Hippocampal formation (tissue), 2 donors: ENCODE data around the gene AP3M1.

ENCODE experiments used
- DNase-seq, 2 donors: peaks; one replicate each; lab custom pipeline; 2025; lab: John Stamatoyannopoulos, UW

The AP3M1 gene

DNA sequence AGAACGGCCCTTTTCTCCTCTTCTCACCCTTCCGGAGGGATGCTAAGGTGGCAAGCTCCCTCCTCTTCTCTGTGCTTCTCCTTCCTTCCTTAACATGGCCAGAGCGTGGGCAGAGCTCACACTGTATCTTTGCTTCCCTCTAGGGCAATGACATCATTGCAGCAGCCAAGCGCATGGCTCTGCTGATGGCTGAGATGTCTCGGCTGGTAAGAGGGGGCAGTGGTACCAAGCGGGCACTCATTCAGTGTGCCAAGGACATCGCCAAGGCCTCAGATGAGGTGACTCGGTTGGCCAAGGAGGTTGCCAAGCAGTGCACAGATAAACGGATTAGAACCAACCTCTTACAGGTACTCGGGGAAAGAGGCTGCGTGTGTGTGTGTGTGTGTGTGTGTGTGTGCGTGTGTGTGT is 36.6 kb downstream of the AP3M1 start:
- DNase-seq = peak in 1 of 2 donors; percentile 13

DNA sequence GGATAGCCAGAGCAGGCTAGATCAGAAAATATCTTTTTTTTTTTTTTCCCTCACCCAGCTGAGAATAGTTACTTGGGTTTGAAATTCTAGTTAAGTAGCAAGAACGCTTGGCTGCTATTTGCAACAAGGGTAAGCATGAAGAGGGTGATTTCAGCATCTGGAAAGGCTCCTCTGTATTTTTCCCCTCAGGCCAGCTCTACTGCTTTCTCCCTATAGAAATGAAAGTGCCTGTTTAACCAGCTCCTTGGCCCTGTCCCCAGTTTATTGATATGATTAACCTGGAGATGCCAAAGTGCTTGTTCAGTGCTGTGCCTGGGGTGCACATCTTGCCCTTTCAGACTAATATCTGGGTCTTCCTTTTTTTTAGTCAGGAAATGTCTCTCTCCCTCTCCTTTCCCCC is 37.1 kb downstream of the AP3M1 start:
- DNase-seq = no peak

DNA sequence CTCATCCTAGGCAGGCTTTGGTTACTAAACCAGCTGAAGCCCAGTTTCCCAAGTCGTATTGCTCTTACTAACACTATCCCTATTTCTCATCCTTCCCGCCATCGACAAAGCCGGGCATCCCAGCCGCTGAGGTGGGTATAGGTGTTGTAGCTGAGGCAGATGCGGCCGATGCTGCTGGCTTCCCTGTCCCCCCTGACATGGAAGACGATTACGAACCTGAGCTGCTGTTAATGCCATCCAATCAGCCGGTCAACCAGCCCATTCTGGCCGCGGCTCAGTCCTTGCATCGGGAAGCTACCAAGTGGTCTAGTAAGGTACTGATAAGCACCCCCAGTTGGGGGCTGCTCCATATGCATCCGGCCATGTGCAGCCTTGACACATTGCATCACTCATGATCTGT is 38.8 kb downstream of the AP3M1 start:
- no peak for DNase-seq

DNA sequence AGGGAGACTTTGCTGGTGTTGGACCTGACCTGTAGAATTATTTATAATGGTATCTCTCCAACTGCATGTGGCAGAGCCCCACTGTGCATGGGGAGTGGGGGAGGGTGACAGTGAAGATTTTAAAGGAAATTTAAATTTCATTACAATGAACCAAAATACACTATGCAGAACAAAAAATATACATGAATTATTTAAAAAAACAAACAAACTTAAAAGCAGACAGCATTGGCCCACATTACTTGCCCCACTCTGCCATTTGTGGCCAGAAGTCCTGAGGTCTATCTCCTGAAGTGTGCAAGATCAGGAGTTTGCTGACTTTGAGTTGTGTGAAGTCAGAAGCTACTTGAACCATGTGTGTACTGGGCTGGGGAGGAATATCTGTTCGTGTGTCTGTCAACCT is 40.5 kb downstream of the AP3M1 start:
- no peak for DNase-seq

DNA sequence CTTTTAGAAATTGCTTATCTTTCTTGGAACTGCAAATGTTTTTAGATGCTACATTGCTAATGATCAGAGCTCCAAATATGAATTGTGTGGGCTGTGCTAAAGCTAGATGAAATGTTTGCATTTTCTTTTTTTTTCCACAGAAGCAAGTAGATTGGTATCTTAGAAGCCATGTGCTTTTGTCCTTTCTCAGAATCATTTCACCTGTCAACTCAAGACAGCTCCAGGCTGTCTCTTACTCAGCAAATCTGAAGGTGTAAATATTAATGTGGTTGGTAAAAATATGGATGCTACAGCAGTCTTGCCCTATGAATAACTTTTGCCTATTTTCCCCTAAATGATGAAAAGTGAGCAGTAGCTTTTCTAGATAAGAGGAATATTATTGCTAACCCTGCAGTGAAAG is 41.2 kb downstream of the AP3M1 start:
- DNase-seq = no peak

DNA sequence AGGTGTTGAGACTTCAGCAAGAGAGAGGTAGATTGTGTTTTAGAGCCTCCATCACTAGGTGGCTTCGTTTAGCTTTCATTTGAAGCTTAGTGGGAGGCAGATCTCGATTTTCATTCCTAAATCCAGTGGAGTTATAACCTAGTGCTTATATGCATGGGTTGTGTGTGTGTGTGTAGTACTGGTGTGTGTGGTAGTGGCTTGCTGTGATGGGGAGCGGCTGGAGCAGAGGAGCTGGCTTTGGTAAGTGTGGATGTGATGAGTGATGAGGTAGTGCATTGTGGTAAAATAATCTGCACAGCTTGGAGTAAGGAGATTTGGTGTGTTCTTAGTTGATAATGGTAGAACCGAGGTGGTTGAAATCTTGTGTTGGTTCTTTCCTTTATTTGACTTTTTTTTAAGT is 43.2 kb downstream of the AP3M1 start:
- DNase-seq = no peak

DNA sequence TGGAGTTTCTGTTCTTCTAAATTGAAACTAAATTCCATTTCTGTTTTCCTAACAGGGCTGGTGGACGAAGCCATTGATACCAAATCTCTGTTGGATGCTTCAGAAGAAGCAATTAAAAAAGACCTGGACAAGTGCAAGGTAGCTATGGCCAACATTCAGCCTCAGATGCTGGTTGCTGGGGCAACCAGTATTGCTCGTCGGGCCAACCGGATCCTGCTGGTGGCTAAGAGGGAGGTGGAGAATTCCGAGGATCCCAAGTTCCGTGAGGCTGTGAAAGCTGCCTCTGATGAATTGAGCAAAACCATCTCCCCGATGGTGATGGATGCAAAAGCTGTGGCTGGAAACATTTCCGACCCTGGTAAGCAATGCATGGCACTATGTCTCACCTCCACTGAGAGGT is 45.6 kb downstream of the AP3M1 start:
- DNase-seq = no peak

DNA sequence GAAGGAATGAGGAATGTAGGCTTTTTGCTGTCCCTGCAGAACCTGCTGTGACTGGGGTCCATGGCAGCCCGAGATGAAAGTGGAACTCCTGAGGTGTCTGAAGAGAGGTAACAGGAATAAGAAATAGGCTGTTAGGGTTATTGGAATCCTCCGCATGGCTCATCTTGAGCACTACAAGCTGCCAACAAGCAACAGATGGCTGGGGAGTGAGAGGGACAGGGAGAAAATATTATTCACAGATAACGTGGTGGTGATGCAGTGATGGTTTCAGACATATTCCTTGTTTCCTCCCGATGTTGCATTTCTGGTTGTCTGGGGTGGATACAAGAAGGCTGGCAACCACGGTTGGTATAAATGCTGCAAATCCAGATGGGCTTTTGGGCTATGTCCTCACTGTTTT is 46.1 kb downstream of the AP3M1 start:
- DNase-seq = no peak

DNA sequence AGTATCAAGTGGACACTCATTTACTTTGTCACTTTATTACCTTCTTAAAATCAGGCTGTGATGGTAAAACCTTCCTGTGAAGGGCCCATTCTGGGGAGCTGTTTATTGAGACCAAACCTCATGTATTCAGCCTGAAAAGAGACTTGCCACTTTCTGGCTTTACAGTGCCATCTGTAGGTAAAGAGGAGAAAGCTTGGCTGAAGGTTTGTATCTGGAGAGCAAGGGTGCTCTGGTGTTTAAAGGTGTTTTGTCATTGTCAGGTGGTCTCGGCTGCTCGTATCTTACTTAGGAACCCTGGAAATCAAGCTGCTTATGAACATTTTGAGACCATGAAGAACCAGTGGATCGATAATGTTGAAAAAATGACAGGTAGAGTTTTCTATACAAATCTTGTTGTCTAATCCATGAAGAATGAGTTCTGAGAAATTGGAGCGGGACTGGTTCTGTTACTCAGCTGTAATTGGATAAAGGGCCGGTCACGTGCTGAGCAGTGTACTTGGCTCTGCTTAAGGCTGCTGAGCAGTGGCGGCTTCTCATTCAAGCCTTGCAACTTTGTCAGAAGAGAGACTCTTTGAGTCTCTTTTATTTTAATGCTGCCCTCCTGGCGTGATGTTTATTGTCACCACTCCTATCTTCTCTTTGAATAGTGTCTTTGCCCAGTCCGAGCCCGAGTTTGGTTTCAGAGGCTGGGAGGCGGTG is 46.9 kb downstream of the AP3M1 start:
- DNase-seq = no peak

DNA sequence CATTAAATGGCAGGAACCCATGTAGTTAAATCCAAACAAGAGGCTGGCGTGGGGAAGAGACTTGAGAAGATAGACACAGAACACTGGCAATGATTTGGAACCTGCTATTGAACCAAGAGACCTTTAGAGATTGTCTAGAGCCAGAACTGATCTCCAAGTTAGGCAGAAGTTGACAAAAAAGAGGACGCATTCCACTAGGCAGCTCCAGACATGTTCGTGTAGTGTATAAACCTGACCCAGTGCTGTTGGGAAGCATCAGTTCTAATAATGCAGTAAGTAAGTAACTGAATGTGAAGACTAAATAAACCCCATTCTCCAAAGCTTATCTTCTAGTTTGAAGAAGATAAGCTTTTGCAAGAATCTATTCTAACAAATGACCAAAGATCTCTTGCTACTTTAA is 50.8 kb downstream of the AP3M1 start:
- no peak for DNase-seq

DNA sequence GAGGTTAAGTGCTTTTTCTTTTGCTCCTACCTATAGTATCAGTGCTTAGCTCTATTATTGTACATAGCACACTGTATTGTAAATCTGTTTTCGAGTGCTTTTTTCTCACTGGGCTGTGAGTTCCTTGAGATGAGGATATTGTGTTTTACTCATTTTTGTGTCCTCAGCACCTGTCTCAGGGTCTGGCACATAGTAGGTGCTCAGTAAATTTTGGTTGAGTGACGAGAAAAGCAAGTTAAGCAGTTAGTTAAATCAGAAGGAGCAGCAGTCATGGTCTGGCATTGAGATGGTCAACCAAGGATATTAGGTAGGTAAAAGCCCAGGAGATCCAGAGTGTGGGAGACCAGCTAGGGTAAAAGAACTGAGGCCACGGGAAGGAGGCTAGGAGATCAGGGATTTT is 51.2 kb downstream of the AP3M1 start:
- DNase-seq = no peak

DNA sequence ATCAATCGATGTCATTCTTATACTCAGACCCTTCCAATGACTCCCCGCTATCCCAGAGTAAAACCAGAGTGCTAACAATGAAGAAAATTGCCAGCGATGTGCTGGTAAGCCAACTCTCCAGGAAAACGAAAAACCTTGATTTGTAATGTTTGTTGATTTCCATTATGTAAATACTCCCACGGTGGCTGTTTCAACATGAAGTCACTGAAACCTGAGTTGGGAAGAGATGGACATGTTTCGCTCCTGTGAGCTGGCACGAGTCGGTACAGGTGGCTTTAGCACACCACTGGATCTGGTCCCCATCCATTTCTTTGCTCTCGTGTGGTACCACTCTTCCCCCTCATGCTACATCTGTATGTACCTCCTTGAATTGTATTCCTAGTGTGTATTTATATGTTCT is 52.9 kb downstream of the AP3M1 start:
- no peak for DNase-seq

DNA sequence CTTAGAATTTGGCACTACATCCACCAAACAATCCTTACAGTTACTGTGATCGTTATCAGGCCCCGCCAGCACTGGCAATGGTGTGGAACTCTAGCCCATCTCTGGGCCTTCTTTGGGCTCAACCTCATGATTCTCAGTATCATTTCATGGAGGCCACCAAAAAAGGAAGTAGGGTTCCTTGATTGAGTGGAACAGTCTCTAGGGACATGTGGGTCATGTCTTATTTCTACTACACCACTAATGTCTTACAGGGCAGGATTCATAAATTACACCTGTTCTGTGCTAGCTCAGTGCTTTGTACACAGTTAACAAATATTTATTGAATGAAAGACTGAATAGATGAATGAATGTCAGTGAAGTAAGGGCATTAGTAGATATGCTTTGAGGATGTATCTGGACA is 53.9 kb downstream of the AP3M1 start:
- DNase-seq = no peak

DNA sequence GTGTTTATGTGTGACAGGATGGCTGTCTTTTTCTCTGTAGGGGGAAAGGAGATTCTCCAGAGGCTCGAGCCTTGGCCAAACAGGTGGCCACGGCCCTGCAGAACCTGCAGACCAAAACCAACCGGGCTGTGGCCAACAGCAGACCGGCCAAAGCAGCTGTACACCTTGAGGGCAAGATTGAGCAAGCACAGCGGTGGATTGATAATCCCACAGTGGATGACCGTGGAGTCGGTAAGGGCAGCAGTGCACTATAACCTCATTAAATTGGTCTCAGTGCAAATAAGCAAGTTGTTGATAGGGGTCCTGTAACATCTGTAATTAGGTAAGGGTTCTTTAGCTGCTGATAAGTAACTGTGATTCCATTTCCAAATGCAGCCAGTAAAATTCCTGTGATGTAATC is 56.4 kb downstream of the AP3M1 start:
- no peak for DNase-seq

DNA sequence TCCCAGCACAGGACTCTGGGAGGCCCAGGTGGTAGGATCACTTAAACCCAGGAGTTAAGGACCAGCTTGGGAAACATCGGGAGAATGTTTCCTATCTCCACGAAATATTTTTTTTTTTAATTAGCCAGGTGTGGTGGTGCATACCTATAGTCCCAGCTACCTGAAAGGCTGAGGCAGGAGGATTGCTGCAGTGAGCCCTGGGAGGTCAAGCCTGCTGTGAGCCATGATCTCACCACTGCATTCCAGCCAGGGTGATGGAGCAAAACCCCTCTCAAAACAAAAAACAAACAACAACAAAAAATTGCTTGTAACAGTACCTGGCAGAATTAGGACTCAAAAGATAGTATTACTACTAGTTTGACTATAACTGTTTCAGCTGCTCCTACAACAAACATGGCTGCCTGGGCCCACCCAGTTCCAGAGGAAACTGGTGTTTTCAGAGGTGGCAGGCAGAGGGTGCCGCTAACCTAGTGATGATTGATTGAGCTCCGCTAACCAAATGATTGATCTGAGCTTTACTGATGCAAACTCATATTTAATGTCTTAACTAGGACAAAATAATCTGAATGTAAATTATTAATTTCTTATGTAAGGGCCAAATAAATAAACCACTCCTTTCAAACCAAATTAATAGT is 57.0 kb downstream of the AP3M1 start:
- DNase-seq = no peak

DNA sequence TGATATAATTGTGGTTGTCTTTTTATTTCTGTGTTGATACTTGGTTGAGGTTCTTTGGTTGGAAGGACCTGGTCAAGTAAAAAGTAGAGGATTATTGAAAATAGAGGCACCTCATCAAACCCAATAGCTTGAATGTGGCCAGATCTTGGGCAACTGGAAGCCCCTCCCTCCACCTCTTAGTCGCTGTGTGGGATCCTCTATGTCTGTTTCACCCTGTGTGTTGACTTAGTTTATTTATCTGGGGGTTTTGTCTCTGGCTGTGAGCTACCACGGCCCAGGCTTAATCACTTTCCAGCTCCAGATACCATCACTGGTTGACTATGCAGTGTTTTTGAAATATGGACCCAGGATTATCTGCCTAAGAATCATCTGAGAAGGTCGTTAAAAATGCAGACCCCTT is 58.3 kb downstream of the AP3M1 start:
- no peak for DNase-seq

DNA sequence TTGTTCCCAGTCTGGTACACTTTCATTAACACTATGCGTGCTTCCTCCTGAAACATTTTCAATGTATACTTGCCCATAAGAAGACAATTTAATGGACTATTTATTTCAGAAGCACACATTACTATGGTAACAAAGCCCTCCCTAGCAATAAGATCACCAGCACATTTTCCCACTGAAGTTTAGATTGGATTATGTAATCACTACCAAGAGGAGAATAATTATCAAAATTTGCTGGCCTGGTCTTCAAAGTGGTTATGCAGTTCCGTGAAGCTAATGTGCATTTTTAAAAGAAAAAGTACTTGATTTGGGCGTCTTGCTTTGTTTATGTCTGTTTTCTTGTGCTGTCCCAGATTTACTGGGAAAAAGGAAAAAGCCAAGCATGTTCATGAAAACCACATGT is 61.9 kb downstream of the AP3M1 start:
- DNase-seq = no peak

DNA sequence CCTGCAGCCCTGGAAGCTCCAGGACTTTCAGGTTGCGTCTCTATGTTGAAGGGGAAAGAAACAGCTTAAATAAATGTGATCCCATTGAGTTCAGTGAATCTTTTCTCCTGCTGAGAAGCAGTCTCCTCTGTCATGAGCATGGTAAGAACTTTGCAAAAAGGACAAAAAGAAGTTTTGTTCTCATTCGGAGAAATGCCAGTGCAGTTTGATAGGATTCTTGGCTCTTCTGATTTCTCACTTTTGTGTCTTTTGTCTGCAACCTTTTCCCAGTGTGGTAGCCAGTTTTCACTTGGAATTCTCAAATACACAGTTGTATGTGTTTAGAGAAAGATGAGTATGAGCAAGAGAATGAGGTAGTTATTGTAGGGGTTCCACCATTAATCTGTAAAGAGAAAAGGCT is 64.3 kb downstream of the AP3M1 start:
- DNase-seq = no peak

DNA sequence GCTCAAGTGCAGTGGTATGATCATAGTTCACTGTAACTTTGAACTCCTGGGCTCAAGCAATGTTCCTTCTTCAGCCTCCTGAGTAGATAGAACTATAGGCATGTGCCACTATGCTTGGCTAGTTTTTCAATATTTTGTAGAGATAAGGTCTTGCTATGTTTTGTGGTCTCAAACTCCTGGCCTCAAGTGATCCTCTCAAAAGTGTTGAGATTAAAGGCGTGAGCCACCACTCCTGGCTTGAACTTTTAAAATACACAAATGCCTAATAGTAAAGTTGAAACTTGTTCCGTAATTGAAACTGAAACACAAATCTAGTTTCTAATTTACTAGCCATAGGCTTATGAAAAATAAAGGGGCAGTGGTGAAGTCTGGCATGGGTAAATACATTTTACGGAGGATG is 65.7 kb downstream of the AP3M1 start:
- no peak for DNase-seq

DNA sequence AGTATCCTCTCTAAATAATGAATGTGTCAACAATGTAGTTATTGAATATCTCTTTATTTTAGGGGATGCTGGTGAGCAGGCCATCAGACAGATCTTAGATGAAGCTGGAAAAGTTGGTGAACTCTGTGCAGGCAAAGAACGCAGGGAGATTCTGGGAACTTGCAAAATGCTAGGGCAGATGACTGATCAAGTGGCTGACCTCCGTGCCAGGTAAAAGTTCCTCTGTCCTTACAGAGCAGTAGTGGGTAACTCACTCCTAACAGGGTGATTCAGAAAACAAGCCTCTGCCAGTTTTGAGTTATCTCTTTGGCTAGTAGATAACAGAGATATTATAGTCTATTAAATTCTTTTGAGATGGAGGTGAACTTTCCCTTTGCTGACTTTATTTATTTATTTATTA is 67.3 kb downstream of the AP3M1 start:
- no peak for DNase-seq

DNA sequence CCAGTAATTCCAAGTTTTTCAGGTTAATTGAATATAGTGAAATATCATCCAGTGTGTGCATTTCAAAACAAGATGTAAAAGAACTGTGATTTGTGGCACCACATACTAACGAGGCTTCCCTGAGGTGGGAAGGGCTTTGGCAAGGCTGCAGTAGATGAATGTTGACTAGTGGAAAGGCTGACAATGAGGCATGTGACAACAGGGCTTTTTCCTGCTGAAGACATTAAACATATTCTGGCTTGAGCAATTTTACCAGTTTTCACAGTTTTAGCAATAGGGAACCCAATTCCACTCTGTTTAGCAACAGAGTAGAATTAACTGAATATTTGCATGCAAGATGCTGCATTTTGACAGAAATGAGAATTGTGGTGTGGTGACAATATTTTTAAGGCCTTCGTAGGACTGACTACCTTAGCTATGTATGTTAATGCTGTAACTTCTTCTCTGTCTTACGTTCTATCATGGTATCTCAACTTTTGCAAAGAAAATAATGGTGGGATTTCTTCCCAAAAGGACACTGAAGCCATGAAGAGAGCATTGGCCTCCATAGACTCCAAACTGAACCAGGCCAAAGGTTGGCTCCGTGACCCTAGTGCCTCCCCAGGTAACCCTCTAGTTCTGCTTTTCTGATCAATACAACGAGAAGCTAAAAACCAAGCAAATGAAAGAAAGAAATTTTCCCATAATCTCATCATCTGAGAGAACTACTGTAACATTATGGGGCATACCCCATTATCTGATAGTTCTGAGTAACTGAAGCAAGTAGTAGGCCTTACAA is 68.5 kb downstream of the AP3M1 start:
- no peak for DNase-seq

DNA sequence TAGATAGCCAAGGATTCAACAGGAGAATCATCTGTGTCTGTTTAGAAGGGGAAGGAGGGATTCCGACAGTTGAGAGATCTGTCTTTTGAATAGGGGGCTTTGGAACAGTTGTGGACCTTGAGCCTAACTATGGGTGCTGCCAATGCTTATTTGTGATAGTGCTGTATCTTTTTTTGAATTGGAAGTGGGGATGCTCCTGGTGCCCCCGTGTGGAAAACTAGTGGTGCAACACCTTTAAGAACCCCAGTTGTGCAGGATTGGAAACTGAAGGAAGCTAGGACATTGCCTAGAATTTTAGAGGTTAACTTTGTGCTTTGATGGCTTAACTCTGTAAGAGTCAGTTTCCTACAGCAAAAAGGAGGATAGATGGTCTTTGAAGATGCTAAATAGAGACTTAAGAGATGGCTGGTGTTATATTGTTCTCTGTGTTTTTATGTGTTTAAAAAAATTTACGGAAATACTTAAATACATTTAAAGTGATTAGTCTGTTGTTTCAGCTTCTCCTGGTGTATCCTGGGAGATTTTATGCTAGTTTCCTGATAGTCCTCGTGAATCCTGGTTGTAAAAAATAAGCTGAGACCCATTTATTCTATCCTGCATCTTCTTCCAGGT is 69.3 kb downstream of the AP3M1 start:
- DNase-seq = peak; percentile 34 to 44
